GM12873 (cell line): ENCODE data around the gene THADA.

Experiments
- CTCF ChIP-seq: IDR thresholded peaks from 2 replicates; pipeline ENCODE4 v1.5.1; 2012; ENCODE audit warnings: low read depth, mild to moderate bottlenecking, moderate library complexity, low read length, control low read depth; ENCODE audit not compliant: insufficient read depth; ENCODE audit errors: missing control alignments

THADA gene

GRCh38 chr2:43540021-43540779, 55.6 kb downstream of the THADA start:
- TF ChIP-seq CTCF = no peak

- no peak for TF ChIP-seq CTCF
These were observed 56.4 kb downstream of the THADA start for GRCh38 chr2:43539436-43539835.

- no peak for TF ChIP-seq CTCF
These were observed 57.7 kb downstream of the THADA start for GRCh38 chr2:43538034-43538670.

GRCh38 chr2:43537137-43537536, 58.7 kb downstream of the THADA start:
- TF ChIP-seq CTCF = no peak

GRCh38 chr2:43534569-43534968, 61.3 kb downstream of the THADA start:
- no peak for TF ChIP-seq CTCF

GRCh38 chr2:43531251-43531650, 64.6 kb downstream of the THADA start:
- no peak for TF ChIP-seq CTCF

- no peak for TF ChIP-seq CTCF
These were observed 68.8 kb downstream of the THADA start for GRCh38 chr2:43526994-43527393.
